ENCODE measurements around the gene VWC2.
"Not testable (repeated sequence)": the region's sequence is repeated elsewhere in the genome, so short reads cannot be mapped to it uniquely, and the experiment has no call there.

Gene VWC2

DNA sequence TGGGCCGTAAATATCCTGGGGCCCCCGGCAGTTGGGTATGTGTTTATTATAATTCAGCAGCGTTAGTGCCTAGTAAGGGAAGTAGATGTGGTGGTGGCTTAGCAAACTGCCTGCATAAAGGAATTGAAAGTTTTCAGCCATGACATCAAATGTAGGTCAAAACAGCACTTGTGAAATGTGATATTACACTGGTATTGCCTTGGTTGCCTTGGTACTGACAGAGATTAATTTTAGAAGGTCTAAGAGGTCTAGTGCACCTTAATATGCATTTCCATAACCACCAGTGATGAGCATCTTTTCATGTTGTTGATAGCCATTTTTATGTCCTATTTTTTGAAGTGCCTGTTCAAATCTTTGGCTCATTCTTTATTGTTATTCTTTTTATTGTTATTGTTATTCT lies 50.1 kb downstream of the VWC2 start:
- TF ChIP-seq, protein P1, sequence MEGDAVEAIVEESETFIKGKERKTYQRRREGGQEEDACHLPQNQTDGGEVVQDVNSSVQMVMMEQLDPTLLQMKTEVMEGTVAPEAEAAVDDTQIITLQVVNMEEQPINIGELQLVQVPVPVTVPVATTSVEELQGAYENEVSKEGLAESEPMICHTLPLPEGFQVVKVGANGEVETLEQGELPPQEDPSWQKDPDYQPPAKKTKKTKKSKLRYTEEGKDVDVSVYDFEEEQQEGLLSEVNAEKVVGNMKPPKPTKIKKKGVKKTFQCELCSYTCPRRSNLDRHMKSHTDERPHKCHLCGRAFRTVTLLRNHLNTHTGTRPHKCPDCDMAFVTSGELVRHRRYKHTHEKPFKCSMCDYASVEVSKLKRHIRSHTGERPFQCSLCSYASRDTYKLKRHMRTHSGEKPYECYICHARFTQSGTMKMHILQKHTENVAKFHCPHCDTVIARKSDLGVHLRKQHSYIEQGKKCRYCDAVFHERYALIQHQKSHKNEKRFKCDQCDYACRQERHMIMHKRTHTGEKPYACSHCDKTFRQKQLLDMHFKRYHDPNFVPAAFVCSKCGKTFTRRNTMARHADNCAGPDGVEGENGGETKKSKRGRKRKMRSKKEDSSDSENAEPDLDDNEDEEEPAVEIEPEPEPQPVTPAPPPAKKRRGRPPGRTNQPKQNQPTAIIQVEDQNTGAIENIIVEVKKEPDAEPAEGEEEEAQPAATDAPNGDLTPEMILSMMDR (IDR thresholded peaks at IDR 0.05; ENCODE audit: borderline replicate concordance, control extremely low read depth, extremely low read depth, insufficient read depth, missing control alignments): no peak
- in situ Hi-C loops (cut with MboI; ENCODE audit: low sequenced_read_pairs, unreplicated experiment): no loop called here
- DNase-seq (ENCODE audit: low spot score): no peak

DNA sequence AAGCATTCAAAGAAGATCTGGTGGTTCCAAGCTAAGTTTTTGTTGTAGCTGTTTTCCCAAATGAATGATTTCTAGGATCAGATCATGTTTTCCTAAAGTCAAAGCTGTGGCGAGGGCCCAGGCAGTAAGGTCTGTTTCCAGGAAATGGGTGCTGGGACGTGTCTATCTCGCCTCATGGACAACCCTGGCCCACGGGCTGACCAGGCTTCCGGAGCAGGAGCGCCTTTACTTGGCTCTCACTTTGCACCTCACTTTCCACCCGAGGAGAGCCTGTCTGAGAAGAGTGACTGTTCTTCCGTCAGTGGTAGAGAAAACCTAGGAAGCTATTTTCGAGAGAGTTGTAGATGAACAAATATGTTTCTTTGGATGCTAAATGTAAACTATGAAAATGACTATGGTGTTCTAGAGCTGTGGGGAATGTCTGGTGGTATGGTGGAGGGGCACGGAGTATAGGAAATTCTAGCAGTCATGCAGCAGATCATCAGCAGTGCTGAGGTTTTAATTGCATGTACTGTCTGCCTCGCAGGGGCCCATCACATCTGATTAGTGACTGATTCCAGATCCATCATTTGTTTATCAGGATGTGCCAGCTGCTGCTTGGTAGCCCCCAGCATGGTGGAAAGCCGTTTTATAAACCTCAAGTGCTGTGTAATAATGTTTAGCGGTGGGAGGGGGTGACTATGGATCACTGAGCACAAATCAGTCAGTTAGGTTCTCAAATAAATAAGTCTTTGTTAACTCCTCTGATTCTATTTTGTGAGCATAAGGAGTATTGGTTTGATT lies 66.6 kb downstream of the VWC2 start:
- no peak for DNase-seq (ENCODE audit: low spot score)
- TF ChIP-seq, protein P1 (IDR thresholded peaks at IDR 0.05; ENCODE audit: borderline replicate concordance, control extremely low read depth, extremely low read depth, insufficient read depth, missing control alignments): no peak
- in situ Hi-C loops (cut with MboI; ENCODE audit: low sequenced_read_pairs, unreplicated experiment): no loop called here

DNA sequence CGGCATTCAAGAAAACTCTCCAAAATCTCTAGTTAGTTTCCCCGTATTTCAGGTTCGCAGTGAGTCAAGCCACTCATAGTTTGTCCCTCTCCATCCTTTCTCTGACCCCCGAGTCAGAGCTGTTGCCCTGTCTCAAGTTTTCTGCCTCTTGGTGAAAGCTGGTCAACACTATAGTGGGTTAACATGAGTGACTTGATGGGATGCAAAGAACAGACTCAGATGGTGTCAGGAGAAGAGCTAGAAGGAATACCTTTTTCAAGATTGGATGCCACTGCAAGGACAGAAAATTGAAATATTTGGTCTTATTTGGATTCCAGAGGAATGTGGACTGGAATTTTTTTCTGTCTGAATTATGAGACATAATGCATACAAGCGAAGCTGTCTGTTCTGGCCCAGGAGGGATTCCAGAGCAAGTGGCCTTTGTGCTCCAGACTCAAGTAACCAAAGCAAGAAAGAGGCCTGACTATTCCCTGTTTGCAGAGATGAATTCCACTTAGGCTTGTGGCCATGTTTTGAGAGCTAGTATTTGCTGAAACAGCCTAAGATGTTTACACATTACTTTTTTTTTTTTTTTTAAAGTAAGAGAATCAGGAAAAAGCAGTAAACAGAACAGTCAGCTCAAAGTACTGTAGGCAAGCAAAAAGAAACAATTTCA lies 67.4 kb downstream of the VWC2 start:
- no peak for DNase-seq (ENCODE audit: low spot score)
- TF ChIP-seq, protein P1 (IDR thresholded peaks at IDR 0.05; ENCODE audit: borderline replicate concordance, control extremely low read depth, extremely low read depth, insufficient read depth, missing control alignments): no peak
- in situ Hi-C loops (cut with MboI; ENCODE audit: low sequenced_read_pairs, unreplicated experiment): no loop called here

DNA sequence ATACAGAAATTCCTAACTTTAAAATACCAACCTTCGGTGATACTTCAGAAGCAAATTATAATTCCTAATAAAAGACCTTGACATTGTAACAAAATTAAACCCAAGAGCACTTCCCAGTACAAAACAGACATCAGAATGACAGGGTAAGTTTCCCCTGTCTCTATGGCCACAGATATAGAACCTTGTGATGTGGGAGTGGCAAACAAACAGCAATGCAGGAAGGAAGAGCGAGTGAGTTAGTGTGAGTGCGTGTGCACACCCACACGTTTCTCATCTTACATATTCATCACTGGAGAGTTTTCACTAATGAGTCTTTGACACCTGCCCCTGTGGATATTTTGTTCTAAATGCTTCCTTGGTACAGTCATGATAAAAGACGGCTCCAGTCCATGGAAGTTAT lies 72.2 kb downstream of the VWC2 start:
- TF ChIP-seq, protein P1 (IDR thresholded peaks at IDR 0.05; ENCODE audit: borderline replicate concordance, control extremely low read depth, extremely low read depth, insufficient read depth, missing control alignments): no peak
- DNase-seq (ENCODE audit: low spot score): no peak
- in situ Hi-C loops (cut with MboI; ENCODE audit: low sequenced_read_pairs, unreplicated experiment): no loop called here

DNA sequence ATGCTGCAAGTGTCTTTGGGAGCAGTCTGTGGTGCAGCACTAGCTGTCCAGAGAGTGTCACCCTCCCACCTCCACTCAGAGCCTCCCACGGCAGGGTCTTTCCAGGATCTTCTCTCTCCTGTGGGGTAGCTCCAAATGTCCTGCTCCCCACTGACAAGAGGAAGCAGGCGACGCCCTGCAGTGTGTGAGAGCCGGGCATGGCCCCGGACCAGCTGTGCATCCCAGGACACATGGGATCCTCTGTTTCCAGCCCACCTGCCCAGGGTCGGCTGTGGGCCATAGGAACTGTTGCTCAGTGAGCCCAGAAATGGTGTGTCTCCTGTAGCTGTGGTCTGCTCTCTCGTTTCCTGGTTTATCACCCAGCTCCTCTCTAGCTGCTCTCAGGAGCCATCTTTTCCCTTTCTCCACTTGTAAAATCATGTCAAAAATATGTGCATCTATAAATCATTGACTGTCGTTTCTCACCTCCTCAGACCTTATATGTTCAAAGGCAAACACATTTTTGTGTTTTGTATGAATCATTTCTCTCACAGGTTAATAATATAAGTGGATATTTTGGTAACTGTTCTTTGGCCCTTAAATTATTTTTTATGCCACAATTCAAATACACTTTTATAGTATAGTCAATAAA lies 74.9 kb downstream of the VWC2 start:
- in situ Hi-C loops (cut with MboI; ENCODE audit: low sequenced_read_pairs, unreplicated experiment): no loop called here
- TF ChIP-seq, protein P1 (IDR thresholded peaks at IDR 0.05; ENCODE audit: borderline replicate concordance, control extremely low read depth, extremely low read depth, insufficient read depth, missing control alignments): no peak
- no peak for DNase-seq (ENCODE audit: low spot score)

DNA sequence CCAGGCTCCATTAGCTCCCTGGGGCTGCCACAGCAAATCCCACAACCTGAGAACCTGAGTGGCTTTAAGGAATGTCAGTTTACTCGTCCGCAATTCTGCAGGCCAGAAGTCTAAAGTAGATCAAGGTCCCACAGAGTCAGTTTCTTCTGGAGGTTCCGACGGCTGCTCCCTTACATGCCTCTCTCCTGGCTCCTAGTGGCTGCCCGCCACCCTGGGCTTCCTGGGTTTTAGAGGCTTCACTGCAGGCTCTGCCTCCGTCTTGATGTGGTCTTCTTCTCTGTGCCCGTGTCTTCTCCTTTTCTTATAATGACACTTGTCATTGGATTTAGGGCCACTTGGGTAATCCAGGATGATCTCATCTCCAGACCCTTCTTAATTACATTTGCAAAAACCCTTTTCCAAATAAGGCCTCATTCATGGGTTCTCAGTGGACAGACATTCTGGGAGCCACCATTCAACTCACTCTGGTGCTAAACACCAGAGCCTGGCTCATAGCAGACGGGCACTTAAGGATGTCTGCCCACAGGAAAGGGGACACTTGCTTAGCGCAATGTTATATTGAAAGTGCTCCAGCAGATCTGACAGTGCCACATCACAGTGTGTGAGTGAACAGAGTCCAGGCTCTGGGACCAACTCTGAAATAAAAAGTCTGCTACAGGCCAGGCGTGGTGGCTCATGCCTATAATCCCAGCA lies 77.6 kb downstream of the VWC2 start:
- in situ Hi-C loops (cut with MboI; ENCODE audit: low sequenced_read_pairs, unreplicated experiment): no loop called here
- no peak for DNase-seq (ENCODE audit: low spot score)
- TF ChIP-seq, protein P1 (IDR thresholded peaks at IDR 0.05; ENCODE audit: borderline replicate concordance, control extremely low read depth, extremely low read depth, insufficient read depth, missing control alignments): no peak

DNA sequence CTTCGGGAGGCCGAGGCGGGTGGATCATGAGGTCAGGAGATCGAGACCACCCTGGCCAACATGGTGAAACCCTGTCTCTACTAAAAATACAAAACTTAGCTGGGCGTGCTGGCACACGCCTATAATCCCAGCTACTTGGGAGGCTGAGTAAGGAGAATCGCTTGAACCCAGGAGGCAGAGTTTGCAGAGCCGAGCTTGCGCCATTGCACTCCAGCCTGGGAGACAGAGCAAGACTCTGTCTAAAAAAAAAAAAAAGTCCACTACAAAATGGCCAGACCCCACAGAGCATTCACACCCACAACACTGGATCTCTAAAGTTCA lies 78.1 kb downstream of the VWC2 start:
- in situ Hi-C loops (cut with MboI; ENCODE audit: low sequenced_read_pairs, unreplicated experiment); DNase-seq (ENCODE audit: low spot score): not testable (repeated sequence)
